HT-29 (cell line): ENCODE measurements around the gene TM9SF3. TPM values are rescaled to one million over a fixed set of nuclear protein-coding genes. Genes with fewer than 3 reads are reported as not detected.

ENCODE experiments used
- DNase-seq: peaks from one replicate; pipeline ENCODE4 v3.0.0-alpha.2; 2015; ENCODE audit warnings: low spot score
- total RNA-seq: library from RNA; depleted of rRNA; stranded (reverse); fragments of >200 nt; shearing (Covaris generic); gene quantifications from 2 replicates; pipeline ENCODE4 v1.2.3, GENCODE V29; 2014; rRNA removed

TM9SF3 gene
- 42.3 and 52.0 TPM in 2 replicates for total RNA-seq

DNA sequence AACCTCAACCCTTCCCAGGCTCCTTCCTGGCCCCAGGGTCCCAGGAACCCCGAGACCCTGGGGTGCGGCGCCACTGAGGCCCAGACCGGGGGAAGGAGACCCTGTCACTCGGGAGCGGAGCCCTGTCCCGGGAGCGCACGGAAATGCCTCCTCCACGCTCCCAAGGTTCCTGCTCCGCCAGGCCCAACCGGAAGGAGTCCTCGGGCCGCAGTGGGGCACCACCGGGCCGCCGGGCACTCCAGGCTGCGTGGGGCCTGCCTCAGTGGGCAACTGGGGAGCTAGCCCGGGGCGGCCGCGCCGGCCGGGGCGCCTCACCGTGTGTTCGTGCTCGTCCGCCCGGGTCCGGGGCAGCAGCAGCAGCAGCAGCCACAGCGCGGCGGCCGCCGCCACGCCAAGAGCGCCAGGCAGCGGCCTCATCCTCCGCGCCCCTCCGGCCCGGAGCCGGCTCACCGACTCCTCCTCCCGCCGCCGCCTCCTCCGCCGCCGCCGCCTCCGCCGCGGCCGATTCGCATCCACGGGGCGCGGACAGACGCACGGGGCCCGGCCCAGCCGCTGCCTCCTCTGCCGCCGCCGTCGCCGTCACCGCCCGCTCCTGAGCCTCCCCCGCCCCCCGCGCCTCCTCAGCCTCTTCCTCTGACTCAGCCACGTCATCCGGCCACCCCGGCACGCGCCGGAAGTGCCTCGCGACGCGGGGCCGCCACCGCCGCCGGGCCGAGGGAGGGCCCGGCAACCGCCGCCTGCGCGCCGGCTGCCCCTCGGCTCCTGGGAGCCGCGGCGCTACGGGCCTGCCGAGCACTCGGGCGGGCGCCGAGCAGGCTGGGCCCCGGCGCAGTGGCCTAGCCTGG lies at the start of gene TM9SF3:
Gene TM9SF3 (minus strand): TSS at position 594 of the 845 bp plus-strand sequence. CDS start 177 bp downstream, at position 417.
- DNase-seq = peak; percentile 85

DNA sequence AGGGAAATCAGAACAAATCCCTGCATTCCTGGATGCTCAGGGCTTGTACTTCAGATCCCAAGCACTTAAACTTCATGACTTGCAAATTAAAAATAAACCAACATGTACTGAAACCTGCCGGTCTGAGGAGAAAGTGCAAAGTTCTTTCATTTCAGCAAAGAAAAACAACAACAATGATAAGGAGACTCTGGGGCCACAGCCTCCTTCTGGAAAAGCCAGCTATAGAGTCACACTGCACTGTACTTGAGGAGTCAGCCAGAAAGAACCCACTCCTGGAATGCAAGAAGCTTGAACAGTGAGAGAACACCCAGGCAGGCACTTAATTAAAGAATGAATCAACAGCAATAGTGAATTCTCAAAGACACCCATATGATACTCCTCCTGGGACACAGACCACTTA lies 49.7 kb upstream of the TM9SF3 start:
- no peak for DNase-seq

DNA sequence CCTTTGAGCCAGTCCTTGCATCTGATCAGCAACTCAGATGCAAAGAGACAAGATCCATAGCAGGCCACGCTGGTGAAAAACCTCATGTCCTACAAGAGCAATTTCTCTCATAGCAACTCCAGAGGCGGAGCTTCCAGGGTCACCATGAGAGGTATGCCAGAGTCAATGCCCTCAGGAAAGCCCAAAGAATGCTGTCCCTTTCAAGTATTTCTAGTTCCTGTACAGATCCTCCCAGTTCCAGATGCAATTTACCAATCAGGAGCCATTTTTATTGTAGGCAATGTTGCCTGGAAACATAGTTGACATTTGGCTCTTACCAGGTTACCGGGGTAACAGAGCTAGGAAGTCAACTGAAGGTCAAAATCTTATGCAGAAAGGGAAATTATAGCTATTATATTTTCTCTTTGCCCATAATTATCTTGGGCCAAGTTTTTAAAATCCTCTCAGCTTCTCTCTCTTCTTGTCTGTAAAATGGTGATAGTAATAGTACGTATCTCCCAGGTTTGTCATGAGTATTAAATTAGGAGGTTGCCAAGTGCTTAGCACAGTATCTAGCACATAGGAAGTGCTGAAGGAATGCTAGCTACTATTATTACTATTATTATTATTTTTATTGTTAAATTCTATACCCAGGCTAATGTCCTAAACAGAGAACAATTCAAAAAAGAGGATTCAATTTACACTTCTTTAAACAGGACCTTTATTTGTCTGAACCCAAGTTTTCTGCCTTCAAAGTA lies 46.3 kb upstream of the TM9SF3 start:
- peak; percentile 78 for DNase-seq

DNA sequence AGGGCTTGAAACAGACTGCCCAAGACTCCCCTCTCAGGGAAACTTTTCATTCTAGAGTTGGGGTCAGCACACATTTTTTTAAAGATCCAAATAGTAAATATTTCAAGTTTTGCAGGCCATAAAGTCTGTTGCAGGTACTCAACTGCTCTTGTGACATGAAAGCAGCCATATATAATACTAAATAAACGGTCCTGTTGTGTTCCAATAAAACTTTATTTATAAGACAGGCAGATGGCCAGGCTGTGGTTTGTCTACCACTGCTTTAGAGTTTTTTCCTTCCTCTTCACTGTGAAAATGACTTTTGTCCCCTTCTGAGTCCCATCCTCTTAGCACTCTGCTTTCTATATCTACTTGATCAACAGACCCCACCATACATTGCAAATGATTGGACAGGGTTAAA lies 40.5 kb upstream of the TM9SF3 start:
- DNase-seq = no peak

DNA sequence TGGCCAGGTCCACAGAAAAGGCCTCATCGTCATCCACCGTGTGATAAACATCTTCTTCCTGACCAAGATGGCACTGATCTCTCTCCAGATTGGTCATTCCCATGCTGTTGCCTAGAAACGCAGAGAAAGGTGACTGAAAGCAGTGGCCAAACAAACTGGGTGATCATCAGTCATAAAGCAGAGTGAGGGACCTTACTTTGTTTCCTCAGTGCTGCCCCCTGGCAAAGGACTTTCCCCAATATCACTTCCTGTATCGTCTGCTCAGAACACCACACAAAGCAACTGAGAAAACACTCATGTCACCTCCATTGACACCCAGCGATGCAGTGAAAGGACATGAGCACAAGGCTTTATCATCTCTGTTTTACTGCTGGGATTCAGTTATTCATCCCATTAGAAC lies 40.0 kb upstream of the TM9SF3 start:
- peak; percentile 31 for DNase-seq

DNA sequence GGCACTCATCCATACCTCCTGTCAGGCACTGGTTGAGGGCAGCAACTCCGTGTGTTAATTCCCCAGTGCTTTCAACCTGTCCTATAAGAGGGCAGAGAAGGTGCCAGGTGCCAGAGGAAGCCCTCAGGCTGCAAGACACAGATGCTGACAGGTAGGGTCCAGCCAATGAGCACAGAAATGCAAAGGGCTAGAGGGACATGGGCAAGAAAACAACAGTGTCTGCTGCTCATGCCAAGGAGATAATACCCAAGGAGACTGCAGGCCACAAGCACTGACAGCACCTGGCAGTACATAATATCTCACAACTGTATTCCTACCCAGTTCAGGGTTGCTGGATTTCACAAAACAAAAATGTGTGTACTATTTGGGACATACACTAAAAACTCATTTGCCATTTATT lies 38.4 kb upstream of the TM9SF3 start:
- DNase-seq = no peak

DNA sequence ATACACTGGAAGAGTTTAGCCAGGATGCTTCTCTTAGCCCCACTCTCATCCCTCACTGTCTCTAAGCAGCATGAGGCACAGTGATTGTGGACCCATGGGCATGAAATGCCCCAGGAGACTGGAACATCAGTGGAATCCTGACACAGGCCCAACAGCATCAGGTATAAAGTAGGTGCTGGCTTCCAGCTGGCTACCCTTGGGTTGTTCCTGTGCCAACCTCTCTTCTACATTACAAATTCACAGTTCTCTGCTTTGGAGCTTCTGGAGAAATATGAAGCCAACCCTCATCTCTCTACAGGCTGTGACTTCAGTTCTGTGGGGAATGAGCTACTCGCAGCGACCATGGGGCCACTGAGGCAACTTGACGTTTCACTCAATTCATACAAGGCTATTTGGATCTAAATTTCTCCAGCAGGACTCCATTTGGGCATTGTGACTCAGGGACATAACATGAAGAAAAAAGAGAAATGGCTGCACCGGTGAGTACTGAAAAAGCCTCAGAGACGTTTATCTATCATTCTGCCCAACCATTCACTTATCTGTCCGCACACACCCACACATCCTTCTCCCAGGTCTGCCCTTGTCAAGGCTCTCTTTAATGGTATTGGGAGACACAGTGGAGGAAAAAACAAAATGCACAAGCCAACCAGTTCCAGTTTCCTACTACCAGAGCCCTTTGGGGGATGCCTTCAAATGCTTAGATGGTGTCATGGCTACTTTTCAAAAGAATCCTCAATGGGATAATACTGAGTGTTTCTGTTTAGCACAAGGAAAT lies 35.4 kb upstream of the TM9SF3 start:
- no peak for DNase-seq

DNA sequence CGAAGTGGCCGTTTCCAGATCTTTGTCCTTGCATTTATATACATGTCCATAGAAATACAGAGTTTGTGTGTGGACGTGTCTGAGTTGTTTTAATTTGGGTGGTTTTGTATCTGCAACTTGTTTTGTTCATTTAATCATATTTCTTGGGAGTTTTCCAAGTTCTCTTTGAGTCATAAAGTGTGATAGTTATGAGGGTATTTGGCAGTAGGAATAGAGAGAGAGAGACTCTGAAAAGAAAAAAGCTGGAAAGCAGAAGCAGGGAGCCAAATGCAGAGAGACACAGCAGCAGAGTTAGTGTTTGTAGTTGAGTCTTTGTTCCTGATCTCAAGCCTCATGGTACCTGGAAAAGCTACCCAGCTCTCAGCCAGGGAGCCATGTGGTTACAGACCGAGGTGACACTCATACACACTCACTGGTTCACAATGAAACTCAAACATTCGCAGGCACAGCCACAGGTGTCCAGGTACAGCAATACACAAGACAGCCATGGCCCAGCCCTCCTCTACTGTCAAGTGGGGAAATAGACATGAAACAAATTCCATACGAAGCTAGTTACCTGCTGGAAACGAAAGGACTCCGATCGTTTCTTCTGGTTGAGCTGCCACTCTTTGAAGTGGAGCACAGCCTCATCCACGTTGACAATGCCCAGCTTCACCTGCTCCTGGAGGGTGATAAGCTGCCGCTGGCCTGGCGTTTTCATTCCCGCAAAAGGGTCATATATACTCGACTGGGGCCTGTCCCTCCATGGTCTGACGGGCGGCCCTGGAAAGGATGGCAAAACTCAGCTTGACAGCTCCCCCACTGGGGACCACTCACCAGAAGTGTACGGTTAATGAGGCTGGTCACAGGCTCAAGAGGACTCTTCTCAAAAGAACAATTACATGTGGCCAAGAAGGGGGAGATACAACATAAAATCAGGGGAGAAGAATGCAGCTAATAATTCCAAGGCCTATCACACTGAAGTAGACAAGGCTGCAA lies 33.3 kb upstream of the TM9SF3 start:
- no peak for DNase-seq

DNA sequence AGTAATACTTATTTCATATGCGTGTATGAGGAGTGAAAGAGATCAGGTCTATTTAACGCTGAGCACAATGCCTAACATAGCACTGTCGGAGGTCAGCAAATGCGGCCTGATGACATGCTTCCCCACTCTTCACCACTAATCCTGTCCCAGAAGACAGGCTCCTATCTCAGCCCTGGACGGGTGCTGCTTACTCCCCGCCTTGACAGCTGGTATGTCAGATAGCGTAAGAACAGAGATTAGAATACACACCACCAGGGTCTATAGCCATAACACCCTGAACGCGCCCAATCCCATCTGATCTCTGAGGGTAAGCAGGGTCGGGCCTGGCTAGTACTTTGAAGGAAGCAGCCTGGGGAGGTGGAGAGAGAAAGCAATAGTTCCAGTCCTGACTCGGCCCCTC lies 32.3 kb upstream of the TM9SF3 start:
- no peak for DNase-seq

DNA sequence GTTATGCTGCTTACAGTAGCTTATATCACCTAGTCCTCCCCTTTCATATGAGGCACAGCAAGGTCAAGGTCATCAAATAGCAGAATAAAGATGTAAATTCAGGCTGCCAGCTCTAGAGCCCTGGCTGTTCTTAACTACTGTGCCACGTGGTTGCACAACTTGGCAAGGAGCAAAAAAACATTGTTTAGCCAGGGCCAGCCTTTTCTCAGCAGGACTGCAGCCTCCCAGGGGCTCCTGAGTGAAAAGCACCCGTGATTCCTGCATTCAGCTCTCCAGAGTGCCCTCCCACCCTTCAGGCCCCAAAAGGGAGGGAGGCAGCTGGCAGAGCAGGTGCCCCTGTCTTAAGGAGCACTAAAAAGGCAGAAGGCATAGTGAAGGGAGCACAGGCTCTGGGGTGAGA lies 31.8 kb upstream of the TM9SF3 start:
- no peak for DNase-seq

DNA sequence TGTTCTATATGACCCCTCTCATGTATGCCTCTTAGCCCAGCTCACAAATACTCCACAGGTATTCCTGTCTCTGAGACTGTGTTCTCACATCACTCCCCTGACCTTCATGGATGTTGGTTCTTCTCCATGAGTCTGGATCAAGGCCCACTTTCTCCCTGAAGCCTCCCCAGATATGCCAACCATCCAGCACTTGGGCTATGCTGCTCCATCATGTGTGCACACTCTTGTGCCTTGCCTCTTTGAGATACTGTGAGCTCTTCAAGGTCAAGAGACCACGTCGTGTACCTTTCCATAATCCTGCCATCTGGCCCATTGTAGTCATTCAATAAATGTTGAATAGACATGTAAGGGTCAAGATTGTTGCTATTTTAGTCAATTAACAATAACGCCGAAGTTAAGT lies 30.1 kb upstream of the TM9SF3 start:
- no peak for DNase-seq

DNA sequence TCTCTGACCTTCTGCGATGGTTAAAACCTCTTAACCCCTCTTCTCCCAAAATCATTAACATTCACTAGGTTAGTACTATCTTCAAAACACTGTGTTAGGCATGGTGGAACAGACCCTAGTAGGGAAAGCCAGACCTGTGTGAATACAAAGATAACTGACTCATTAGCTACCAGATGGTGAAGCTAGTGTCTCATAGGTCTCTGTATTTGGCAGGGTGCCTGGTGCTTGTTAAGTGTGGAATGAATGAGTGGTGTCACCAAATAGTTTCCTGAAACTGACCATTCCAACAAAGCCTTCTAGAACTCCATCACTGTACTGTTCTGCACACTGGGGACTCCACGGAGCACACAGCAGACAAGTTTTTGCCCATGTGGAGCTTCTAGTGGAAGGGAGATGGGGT lies 27.7 kb upstream of the TM9SF3 start:
- DNase-seq = peak; percentile 49

DNA sequence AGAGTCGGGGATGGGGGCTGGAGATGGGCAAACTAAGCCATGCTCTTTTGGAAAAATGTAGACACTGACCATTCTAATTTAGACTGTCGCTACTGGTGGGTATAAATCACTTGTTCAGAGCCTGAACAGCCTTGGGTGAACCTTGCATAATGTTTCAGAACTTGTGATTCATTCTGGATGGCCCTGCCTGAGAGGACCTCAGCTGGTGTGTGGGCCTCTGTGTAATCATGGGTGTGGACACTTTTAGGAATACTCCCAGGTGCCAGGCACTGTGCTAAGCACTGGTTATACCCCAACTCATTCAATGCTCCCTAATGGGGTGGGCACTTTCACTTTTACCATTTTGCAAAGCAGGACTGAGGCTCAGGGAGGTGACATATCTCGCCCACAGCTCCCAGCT lies 26.8 kb upstream of the TM9SF3 start:
- DNase-seq = no peak

DNA sequence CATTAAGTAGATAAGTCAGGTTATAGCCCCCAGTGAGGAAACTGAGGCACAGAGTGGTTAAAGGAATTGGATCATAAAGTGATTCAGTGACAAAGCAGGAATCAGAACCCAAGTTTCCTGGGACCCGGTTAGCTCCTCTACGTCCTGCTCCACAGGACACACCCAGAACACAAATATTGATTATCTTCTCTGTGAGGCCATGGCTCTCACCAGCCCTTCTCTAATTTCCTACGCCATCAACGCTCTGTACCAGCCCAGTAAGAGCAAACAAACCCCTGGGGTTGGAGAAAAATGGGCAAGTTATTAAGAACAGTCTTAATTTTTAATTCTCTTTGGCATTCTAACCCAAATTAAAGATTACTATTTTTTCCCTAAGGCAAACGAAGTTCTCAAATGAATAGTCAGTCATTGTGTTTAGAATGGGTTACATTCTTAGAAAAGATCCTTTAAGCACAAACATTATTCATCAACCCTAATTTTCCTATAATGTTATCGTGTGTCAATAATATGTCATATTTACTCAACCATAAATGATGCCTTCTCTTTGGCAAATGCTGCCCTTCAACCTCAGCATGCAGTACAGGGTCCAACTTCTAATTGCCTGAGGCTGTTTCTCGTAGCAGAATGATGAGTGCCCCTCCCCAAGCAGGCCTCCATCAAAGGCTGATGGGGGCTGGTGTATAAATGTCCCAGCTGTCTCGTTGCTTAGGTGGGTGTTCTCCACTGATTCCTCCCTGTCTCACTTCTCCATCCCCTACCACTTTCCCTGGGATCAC lies 25.4 kb upstream of the TM9SF3 start:
- no peak for DNase-seq

DNA sequence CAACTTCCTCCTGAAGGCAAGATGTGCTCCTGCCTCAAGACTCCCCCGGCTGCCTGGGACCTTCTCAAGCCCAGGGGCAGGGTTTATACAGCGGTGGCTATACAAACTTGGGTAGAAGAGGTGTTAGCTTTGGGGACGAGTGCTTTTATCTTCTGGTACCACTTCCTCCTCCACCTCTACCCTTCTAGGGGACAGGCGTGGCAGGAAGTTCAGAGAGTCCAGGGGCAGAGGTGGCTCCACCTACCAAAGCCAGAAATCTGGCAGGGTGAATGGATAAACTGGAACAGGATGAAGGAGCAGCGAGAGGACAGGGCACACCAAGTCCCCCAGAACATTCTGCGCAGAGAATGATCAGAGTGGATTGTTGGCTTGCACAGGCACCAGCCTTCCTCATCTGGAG lies 24.0 kb upstream of the TM9SF3 start:
- DNase-seq = peak; percentile 40

DNA sequence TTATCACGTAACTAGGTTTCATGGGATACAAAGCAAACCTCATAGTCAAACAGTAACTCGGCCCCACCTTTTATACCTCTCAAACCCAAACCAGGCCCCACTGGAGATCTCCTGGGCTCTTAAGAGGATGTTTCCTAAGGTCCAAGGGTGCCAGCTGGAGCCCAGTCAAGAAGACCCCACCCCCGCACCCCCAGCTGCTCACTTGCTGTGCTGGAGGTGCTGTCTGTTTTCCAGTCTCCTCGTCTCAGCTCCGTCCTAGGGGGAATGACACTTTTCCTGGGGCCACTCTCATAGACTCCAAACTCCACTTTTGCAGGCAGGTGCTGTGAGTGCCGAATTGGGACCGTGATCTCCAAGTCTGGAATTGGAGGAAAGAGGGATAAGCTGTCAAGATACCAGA lies 22.7 kb upstream of the TM9SF3 start:
- no peak for DNase-seq

DNA sequence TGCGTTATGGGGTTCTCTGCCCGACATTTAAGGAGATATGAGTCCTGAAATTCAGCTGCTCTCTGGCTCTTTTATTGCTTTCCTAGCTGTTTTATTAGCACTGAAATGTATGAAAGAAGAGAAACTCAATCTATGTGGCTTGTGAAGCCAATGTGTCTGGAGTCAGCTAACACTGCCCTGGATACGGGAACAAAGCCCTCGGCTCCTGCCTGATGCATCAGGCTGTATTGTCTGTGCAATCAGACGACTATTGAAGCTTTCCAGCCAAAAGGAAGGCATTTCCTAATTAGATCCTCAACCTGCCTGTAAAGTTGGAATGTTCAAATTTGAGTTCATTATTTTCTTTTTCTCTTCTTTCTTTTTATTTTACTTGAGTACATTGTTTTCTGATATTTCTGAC lies 22.0 kb upstream of the TM9SF3 start:
- no peak for DNase-seq

DNA sequence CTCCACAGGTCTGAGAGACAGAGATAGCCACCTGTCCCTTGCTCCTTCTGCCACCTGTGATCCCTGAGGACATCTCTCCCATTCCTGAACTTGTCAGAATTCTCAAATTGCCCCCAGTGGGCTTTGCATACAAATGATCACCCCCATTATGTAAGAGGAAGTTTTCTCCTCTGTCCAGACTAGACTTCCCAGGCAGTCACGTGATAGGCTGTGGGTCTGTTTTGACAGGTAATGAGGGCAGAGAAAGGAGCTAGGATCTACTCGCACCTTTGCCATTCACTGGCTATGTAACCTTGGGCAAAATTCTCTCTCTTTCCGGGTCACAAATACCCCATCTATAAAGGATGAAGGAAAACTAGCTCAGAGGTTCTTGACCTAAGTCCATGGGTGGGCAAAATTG lies 21.4 kb upstream of the TM9SF3 start:
- DNase-seq = no peak

DNA sequence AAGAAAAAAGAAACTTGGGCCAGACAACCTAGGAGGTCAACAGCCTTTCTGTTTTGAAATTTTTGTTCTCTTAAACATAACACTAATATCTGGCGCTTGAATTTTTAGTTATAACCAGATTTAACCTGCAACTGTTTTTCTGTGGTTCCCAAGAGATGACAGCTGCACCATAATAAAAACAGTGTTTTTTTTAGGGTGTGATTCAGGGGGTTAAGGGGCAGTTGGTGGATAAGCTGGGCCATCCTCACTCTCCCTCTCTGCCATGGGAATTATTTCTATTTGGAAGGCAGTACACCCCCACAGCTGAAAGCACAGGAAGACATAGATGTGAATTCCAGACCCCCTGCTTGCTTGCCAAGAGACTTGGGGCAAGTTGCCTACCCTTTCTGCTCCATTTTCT lies 20.1 kb upstream of the TM9SF3 start:
- DNase-seq = no peak

DNA sequence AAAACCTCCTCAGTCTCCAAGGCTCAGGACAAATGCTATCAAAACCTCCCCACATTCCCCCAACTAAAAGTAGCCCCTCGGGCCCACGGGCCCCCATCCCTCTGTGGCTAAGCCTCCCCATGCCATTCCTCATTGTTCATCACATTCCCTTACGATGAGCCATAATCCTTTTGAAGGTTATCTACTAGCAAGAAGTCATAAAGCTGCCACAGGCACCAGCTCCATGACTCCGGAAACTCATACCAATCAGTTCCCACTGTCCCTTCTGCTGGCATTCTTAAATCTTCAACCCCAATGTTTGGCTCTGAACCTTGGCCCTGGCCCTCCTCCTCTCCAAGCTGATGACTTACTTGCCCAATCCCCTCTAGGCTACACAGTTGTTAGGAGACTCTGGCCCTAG lies 19.4 kb upstream of the TM9SF3 start:
- no peak for DNase-seq
